NOMO-1 treated with DMSO at 0.1 percent for 48 hours (cell line): Measurements from ENCODE around the gene OR56A5.

Experiments used
- DNase-seq: peaks from one replicate; lab custom pipeline; 2025; ENCODE audit not compliant: unreplicated experiment; lab: John Stamatoyannopoulos, UW

The OR56A5 gene

GRCh38 chr11:5933116-5933515 is 35.2 kb downstream of the OR56A5 start:
- DNase-seq, result no peak

GRCh38 chr11:5932671-5933070 is 35.6 kb downstream of the OR56A5 start:
- no peak for DNase-seq

- DNase-seq, result no peak
Observed at GRCh38 chr11:5931061-5931460, 37.2 kb downstream of the OR56A5 start.

GRCh38 chr11:5930614-5931013 is 37.7 kb downstream of the OR56A5 start:
- no peak for DNase-seq

GRCh38 chr11:5929571-5930368 is 38.5 kb downstream of the OR56A5 start:
- no peak for DNase-seq

- DNase-seq, result no peak
Observed at GRCh38 chr11:5928811-5929210, 39.5 kb downstream of the OR56A5 start.

GRCh38 chr11:5928271-5928670 is 40.0 kb downstream of the OR56A5 start:
- DNase-seq, result no peak

- DNase-seq, result no peak
Observed at GRCh38 chr11:5923794-5924193, 44.5 kb downstream of the OR56A5 start.

- DNase-seq, result no peak
Observed at GRCh38 chr11:5923427-5923776, 44.9 kb downstream of the OR56A5 start.

GRCh38 chr11:5922749-5923426 is 45.4 kb downstream of the OR56A5 start:
- DNase-seq, result no peak
